Right forelimb (tissue), 1 donor: Measurements from ENCODE around the gene CKB.
A peak's percentile ranks its signal among the peaks of the same experiment; 100 is the strongest.
"Not testable (repeated sequence)": the region's sequence is repeated elsewhere in the genome, so short reads cannot be mapped to it uniquely, and the experiment has no call there.

Experiments
- DNase-seq: peaks from one replicate; pipeline ENCODE4 v3.0.0-alpha.2; 2018

CKB gene

DNA sequence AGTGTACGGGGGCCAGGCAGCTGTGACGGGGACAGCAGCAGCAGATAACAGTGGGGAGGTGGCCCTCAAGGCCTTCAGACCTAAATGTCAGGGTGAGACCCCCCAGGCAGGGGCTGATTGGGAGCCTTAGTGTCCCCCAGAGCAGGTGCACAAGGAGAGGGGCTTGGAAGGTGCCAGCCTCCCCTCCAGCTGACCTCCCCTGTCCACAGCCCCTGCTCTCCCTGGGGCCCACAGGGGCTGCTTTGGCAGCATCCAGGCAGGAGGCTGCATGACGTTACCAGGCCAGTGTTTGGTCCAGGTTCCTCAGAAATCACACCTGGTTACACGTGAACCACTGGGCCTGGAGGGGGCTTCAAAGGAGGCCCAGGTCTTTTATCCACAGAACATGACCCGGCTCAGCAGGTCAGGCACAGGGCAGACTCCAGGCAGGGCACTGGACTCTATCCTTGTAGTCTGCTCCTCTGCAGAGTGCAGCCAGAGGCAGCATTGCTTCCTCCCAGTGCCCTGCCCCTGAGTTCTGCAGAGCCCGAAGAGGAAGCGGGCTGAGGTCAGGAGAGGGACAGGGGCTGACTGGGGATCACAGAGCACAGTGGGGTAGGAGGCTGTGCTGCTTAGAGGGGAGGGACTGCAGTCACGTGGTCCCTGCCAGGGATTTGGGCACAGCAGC, 3.8 kb upstream of the CKB start:
- no peak for DNase-seq

GRCh38 chr14:103525430-103526246, 3.0 kb upstream of the CKB start:
- DNase-seq = not testable (repeated sequence)

DNA sequence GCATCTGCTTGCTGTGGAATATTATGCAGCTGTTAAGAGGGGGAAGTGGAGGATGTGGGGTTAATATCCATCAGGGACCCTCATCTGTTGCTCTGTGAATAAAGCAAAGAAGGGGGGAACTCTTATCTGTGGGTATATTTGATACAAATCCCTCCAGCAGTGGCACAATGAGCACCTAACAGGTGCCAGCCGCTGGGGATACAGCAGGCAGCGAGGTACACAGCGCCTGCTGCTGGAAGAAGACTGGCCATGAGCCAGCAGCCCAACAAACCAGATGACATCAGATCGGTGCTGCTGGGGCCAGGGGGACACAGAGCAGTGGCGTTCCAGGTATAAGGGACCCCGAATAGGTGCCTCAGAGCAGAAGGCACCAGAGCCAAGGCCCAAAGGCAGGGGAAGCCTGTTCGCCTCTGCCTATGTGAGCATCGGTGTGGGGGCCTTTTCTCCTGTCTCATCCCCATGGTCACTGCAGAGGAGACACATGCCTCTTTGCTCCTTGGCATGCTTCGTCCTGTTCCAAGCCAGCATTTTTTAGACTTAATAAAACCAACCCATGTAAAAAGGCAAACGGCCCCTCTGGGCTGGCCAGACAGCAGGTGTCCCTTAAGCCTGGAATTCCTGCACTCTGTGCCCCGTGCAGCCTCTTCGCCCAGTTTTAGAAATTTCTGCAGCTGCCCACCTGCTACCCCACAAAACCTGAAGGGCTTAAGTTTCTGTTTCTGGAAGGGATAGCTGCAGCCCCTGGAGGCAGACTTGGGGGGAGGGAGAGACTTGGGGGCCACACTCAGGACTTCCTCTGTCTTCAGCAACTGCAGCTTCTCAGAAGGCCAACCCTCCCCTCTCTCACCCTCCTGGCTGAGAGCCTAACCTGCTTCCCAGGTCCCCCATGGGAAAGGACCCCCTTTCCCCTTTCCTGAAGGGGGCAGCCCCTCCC, 1.6 kb upstream of the CKB start:
- no peak for DNase-seq

DNA sequence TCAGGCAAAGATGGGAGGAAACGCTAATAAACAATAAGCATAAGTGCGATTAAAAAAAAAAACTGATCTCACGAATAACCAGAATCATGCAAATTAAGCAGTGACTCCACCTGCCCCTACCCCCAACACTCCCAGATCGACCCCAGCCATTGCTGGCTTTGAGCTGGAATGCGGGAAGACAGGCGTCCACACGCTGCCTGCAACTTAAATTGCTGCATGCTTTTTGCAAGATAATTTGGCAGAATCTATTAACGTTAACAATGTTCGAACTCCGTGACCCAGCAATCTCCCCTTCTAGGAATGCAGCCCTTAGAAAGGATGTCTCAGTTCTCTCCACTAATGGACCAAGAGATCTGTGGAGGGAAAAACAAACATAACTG, 935 bp upstream of the CKB start:
- DNase-seq = no peak

DNA sequence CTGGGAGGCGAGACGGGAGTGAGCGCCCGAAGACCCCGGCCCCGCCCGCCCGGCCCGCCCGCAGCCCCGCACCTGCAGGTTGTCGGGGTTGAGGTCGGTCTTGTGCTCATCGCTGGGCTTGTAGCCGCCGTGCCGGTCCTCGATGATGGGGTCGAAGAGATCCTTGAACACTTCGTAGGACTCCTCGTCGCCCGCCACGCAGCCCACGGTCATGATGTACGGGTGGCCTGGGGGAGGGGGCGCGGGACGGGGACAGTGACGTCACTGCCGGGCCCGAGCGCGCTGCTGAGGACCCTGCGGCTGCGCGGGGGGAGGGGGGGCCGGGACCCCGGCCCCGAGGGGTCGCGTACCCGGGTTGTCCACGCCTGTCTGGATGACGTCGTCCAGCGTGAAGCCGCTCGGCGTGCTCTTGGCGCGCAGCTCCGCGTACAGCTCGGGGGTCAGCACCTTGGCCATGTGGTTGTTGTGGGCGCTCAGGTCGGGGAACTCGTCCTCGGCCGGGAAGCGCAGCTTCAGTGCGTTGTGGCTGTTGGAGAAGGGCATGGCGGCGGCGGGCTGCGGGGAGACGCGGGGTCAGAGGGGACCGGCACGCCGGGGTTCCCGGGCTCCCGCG, 573 bp downstream of the CKB start:
- DNase-seq = no peak

DNA sequence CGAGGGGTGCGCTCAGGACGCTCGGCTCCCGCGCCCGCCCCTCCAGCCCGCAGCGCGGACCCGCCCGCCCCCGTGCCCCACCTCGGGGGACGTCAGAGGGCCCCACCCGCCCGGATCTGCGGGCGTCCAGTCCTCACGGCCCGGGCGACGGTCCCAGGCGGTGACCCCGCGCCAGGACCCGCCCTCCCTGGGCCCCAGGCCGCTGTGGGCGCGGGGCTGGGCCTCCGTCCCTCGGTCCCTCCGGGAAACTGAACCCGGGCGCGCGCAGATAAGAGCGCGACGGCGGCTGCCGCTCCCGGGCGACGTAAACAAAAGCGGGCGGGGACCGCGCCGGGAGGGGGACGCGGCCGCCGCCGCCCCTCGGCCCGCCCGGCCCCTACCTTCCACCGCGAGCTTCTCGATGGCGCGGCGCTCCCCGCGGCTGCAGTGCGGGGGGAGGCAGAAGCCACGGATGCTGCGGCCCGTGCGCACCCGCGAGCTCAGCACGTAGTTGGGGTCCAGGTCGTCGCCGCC, 1.1 kb downstream of the CKB start:
- DNase-seq = no peak

DNA sequence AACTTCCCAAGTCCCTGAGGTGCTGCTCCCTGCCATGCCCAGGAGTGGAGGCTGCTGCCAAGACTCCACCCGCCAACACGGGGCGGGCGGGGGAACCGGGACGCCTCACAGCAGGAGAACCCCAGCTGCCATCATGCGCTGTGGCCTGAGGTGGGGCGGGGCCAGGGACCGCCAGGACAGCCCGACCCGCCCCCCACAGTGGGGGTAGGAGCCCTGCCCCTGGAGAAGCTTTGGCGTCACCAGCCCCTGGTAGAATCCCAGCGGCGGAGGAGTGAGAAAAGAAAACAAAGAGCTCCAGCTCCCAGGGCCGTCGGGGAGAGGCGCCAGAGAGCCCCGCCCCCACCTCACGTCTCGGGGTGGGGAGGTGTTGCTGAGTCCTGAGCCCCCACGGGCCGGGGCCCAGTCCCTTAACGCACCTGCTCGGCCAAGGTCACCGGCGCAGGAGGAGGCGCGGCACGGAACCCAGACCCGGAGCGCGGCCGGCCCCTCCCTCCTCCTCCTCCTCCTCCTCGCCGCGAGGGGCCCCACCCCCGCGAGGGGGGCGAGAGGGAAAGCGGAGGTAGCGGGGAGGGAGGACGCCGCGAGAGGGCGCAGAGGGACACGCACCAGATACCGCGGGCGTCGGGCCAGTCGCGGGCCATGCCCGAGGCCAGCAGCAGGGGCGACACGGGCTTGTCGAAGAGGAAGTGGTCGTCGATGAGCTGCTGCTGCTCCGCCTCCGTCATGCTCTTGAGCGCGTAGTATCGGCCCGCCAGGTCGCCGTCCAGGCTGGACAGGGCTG, 1.8 kb downstream of the CKB start:
- DNase-seq = peak; percentile 82

GRCh38 chr14:103520269-103520656, 2.4 kb downstream of the CKB start:
- no peak for DNase-seq

- no peak for DNase-seq
Measured at GRCh38 chr14:103519837-103520212, 2.8 kb downstream of the CKB start.

DNA sequence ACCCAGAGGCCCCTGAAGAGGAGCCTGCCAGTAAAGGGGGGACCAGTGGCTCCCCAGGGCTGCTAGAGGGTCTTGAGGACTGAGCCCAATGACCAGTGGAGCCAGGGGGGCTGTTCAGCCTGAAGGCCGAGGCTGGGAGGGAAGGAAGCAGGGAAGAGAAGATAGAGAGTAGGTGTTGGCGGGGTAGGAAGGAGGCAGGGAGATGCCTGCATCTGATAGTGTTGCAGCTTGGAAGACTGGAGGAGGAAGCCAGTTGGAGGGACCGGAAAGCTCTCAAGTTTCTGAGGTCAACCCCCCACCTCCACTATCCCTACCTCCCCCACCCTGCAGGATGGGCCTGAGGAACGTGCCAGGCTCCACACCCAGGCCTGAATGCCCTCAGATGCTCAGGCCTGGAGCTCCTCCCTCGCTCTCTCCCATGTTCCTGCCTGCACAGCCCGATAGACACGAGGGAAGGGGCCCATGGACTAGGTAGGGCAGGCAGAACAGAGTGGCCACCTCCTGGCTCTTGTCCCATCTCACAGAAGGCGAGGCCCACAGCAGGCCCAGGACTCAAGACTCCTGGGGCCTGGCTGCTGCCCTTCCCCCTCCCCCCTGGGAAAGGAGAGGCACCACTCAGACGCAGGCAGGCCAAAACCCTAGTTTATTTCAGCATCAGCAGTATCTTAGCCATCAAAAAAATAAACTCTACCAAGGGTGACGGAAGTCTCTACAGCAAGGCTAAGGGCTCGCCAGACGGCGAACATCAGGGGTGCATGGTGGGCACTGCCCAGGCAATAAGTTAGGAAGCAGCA, 3.4 kb downstream of the CKB start:
- DNase-seq = no peak

- DNase-seq = no peak
Measured at GRCh38 chr14:103518422-103519042, 4.1 kb downstream of the CKB start.

DNA sequence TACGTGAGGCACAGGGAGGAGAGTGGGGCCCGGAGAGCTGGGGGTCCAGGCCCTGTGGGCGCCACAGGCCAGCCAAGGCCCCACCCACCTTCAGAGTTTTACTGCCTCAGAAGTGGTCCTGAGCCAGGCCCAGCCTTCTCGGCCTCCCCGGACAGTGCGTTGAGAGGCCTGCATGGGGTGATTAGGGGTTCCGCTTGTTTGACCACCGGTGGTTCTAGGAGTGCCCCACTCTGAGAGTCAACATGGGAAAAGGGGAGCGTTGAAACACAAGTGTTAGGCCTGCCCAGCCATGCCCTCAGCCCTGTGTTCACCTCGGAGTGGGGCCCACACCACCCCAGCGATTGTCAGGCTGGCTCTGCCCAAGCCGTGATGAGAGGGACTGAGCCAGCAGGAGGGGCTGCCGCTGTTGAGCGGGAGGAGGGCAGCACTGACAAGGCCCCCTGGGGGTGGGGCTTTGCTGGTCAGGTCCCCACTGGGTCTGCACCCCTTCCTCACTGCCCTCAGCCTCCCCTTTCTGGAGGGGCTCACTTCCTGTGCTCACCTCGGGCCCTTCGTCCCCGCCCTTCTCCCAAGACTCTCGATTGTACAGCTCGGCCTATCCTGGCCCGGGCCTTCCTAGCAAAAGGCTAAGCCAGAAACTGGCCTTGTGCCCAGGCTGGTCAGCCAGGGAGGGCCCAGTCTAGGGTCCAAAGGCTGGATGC, 4.8 kb downstream of the CKB start:
- DNase-seq = no peak

GRCh38 chr14:103517174-103517566, 5.5 kb downstream of the CKB start:
- no peak for DNase-seq

DNA sequence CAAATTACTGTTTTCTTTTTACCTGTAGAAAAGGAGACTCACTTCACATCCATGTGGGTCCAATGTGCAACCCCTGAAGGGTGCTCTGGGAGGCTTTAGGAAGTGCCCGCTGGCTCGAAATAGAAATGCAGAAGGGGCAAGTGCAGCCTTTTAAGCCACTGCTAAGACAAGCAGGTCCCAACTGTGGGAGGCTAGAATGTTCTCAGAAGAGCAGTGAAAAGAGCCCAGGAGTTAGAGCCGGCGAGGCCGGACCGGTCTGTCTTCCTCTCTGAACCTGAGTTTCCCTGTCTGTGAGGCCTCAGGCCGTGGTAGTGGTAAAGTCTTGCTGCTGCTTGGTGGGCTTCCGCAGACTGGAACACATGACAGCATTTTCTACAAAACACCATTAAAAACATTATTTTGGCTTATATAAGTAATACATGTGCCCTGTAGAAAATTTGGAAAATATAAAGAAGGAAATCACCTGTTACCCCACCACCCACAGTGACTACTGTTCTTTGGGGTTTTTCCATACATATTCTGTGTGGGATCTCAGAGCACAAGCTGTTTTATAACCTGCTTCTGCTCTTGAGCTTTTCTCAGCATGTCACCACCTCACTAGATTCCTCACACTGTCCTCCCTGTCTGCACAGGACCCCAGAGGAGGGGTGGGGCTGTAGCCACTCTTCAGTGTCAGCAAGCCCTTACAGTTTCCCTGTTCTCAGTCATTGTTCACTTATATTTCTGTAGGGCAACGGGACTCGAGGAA, 6.0 kb downstream of the CKB start:
- no peak for DNase-seq

DNA sequence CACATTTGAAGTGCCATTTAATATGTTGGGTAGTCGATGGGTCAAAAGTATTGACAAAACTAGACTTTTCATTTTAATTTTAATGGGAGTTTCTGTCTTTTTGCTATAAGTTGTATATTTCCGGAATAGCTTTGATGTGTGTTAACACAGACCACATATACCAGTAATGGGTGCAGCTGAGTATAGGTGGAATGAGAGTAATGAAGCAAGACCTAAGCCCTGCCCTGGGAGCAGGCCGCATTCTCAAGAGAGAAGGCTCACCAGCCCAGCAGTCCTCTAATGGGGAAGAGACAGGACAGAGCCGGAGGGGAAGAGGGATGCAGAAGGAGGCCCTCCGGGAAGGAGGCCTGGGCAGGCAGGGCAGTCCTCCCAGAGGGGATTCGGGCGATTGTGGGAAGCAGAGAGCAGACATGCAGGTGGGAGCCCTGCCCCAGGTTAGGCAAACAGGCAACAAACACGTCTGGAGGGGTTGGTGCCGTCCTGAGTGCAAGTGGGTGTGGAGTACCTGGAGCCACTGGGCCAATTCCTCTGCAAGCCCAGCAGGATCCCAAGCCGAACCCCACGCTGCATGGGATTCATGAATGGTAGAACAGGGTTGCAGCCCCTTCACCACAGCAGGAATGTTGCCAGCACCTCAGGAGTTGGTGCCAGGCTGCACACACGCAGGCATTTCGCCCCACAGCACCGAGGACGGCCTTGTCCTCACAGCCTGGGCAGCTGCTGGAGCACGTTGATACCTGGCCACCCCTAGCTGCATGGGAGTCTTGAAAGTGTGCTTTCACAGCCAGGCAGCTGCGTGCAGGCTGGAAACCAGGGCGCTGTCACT, 7.8 kb downstream of the CKB start:
- no peak for DNase-seq

DNA sequence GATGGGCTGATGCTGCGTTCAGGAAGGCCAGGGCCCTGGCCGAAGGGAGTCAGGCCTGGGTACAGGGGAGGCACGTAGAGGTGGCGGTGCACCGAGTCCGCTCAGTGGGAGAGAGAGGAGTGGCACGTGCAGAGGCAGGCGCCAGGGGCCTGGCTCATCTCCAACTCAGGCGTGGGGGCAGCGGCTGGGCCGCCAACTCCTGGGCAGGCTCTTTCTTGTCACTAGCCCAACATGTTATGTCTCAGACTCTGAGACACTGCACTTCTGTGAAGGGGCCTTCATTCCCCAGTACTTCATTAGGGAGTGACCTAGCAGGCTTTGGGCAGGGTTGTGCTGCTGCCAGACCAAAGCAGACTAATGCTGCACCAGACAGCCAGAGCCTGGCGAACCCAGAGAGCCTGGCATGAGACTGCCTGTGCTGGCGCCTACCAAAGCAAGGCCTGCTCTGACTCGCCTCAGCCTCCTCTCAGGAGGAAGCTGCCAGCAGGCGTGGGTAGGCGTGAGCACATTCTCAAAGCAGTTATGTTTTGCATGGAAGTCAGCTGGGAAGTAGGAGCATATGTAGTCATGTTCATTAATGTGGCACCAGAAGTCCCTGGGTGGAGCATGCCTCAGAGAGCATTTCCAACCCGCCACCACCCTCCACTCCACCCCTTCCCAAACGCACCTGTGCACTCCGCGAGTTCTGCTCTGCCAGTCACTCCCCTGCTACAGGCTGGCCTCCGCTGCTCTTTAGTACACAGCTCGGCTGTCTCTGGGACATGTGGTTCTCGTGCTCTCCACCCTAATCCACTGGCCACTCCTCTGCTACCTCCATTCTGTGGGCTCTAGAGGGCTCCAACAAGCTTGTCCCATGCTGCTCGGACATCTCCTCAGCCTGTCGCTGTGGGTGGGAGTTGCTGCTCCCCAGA, 9.7 kb downstream of the CKB start:
- no peak for DNase-seq

GRCh38 chr14:103512180-103512579, 10.4 kb downstream of the CKB start:
- DNase-seq = not testable (repeated sequence)
